ENCODE data around the gene ORC3.
"Not testable (repeated sequence)": the region's sequence is repeated elsewhere in the genome, so short reads cannot be mapped to it uniquely, and the experiment has no call there.

The ORC3 gene

GRCh38 chr6:87708581-87709427 lies 118.9 kb downstream of the ORC3 start:
- H3K9me3 ChIP-seq (ENCODE audit: low read length); H2AFZ ChIP-seq (ENCODE audit: low read depth, low read length); H3K4me1 ChIP-seq (ENCODE audit: insufficient read depth, low read length); H3K4me3 ChIP-seq (ENCODE audit: low read length); H3K27me3 ChIP-seq (ENCODE audit: insufficient read depth, low read length); H3K36me3 ChIP-seq (ENCODE audit: insufficient read depth, low read length): not testable (repeated sequence)

GRCh38 chr6:87710090-87710489 lies 120.2 kb downstream of the ORC3 start:
- Histone ChIP-seq H3K27me3 (ENCODE audit: insufficient read depth, low read length) (no peaks in the 10 kb centered on the region), H3K36me3 (ENCODE audit: insufficient read depth, low read length) (no peaks in the 10 kb centered on the region), H3K9me3 (ENCODE audit: low read length) (no peaks in the 10 kb centered on the region), H3K4me3 (ENCODE audit: low read length) (no peak overlapping the region), H2AFZ (ENCODE audit: low read depth, low read length) (no peak overlapping the region), H3K4me1 (ENCODE audit: insufficient read depth, low read length) (no peaks in the 10 kb centered on the region)

GRCh38 chr6:87712713-87713112 lies 122.8 kb downstream of the ORC3 start:
- H3K36me3 ChIP-seq (ENCODE audit: insufficient read depth, low read length); H3K4me3 ChIP-seq (ENCODE audit: low read length); H3K27me3 ChIP-seq (ENCODE audit: insufficient read depth, low read length); H3K4me1 ChIP-seq (ENCODE audit: insufficient read depth, low read length); H2AFZ ChIP-seq (ENCODE audit: low read depth, low read length); H3K9me3 ChIP-seq (ENCODE audit: low read length): not testable (repeated sequence)

GRCh38 chr6:87714093-87714842 lies 124.3 kb downstream of the ORC3 start:
- no peaks in the 10 kb centered on the region for H3K9me3 ChIP-seq (ENCODE audit: low read length)
- no peak overlapping the region for H3K4me3 ChIP-seq (ENCODE audit: low read length)
- no peaks in the 10 kb centered on the region for H3K4me1 ChIP-seq (ENCODE audit: insufficient read depth, low read length)

More at GRCh38 chr6:87714093-87714842, 124.3 kb downstream of the ORC3 start:
- Histone ChIP-seq H3K36me3 (ENCODE audit: insufficient read depth, low read length) (no peaks in the 10 kb centered on the region), H3K27me3 (ENCODE audit: insufficient read depth, low read length) (no peaks in the 10 kb centered on the region), H2AFZ (ENCODE audit: low read depth, low read length) (no peak overlapping the region)
